ENCODE data around the gene SYVN1.
"Not testable (repeated sequence)": the region's sequence is repeated elsewhere in the genome, so short reads cannot be mapped to it uniquely, and the experiment has no call there.

Gene SYVN1

GRCh38 chr11:65134240-65134951, at the start of gene SYVN1:
SYVN1 (minus strand) TSS chr11:65134519; CDS start chr11:65133601, 918 bp downstream.
- DNase-seq = peak; percentile 89 to 96

- peak; percentile 41 to 75 for DNase-seq
Measured at GRCh38 chr11:65183201-65183891, 49.0 kb upstream of the SYVN1 start.

- peak; percentile 59 to 87 for DNase-seq
Measured at GRCh38 chr11:65182258-65183170, 48.2 kb upstream of the SYVN1 start.

- peak; percentile 61 to 88 for DNase-seq
Measured at GRCh38 chr11:65181569-65182257, 47.4 kb upstream of the SYVN1 start, which contains the start of gene CAPN1. CAPN1 (plus strand) TSS chr11:65181928; CDS start chr11:65182702, 774 bp downstream.

- DNase-seq = peak; percentile 71 to 92
Measured at GRCh38 chr11:65180877-65181568, 46.7 kb upstream of the SYVN1 start.

- not testable (repeated sequence) for DNase-seq
Measured at GRCh38 chr11:65174571-65175010, 40.3 kb upstream of the SYVN1 start.

- no peak for DNase-seq
Measured at GRCh38 chr11:65172600-65172999, 38.3 kb upstream of the SYVN1 start.

GRCh38 chr11:65170058-65170534, 35.8 kb upstream of the SYVN1 start, which contains the start of gene SPDYC:
SPDYC (plus strand) TSS chr11:65170233; CDS start chr11:65171358, 1,125 bp downstream.
- no peak for DNase-seq

- DNase-seq = no peak
Measured at GRCh38 chr11:65169164-65169641, 34.9 kb upstream of the SYVN1 start.

GRCh38 chr11:65167656-65168055, 33.3 kb upstream of the SYVN1 start:
- no peak for DNase-seq

GRCh38 chr11:65166893-65167292, 32.6 kb upstream of the SYVN1 start:
- no peak for DNase-seq

- no peak for DNase-seq
Measured at GRCh38 chr11:65165410-65166317, 31.3 kb upstream of the SYVN1 start.

- DNase-seq = no peak
Measured at GRCh38 chr11:65163684-65164083, 29.4 kb upstream of the SYVN1 start.

- no peak for DNase-seq
Measured at GRCh38 chr11:65160643-65161042, 26.3 kb upstream of the SYVN1 start.

GRCh38 chr11:65159012-65159411, 24.7 kb upstream of the SYVN1 start:
- DNase-seq = no peak

- no peak for DNase-seq
Measured at GRCh38 chr11:65157336-65157735, 23.0 kb upstream of the SYVN1 start.

GRCh38 chr11:65156926-65157325, 22.6 kb upstream of the SYVN1 start:
- DNase-seq = no peak

- no peak for DNase-seq
Measured at GRCh38 chr11:65156256-65156655, 21.9 kb upstream of the SYVN1 start.

- DNase-seq = no peak
Measured at GRCh38 chr11:65152122-65152521, 17.8 kb upstream of the SYVN1 start.

- no peak for DNase-seq
Measured at GRCh38 chr11:65151331-65151899, 17.1 kb upstream of the SYVN1 start.
